Lower lobe of right lung (tissue), 2 donors: ENCODE results near the gene ZBTB45. TPM values are rescaled to one million over a fixed set of nuclear protein-coding genes. Genes with fewer than 3 reads are reported as not detected.

Source experiments
- ATAC-seq, 2 donors: fragments of 200-7000 bp; cut with Tn5 transposase; one replicate each; pipeline ENCODE4 v1.9.1; 2020 to 2022; ENCODE audit warnings: mild to moderate bottlenecking in 2 of 2, moderate library complexity in 2 of 2
- DNase-seq: peaks from one replicate; pipeline ENCODE4 v3.0.0-alpha.2; 2020
- H3K27ac ChIP-seq: fragments of 200-600 bp; one replicate; pipeline ENCODE4 v1.8.0; 2022
- H3K27me3 ChIP-seq: fragments of 200-600 bp; one replicate; pipeline ENCODE4 v1.8.0; 2022; ENCODE audit warnings: low read depth
- H3K36me3 ChIP-seq: fragments of 200-600 bp; one replicate; pipeline ENCODE4 v1.8.0; 2022; ENCODE audit warnings: mild to moderate bottlenecking
- H3K4me1 ChIP-seq: fragments of 200-600 bp; one replicate; pipeline ENCODE4 v1.8.0; 2022
- H3K4me3 ChIP-seq: fragments of 200-600 bp; one replicate; pipeline ENCODE4 v1.8.0; 2022; ENCODE audit warnings: mild to moderate bottlenecking
- H3K9me3 ChIP-seq: fragments of 200-600 bp; one replicate; pipeline ENCODE4 v1.8.0; 2022
- CTCF ChIP-seq: fragments of 200-600 bp; IDR thresholded peaks from one replicate; pipeline ENCODE4 v1.8.0; 2022; ENCODE audit warnings: antibody characterized with exemption, mild to moderate bottlenecking
- intact Hi-C: fragments of 100-400 bp; cut with DNase I; formaldehyde crosslinking; loops from one replicate; pipeline ENCODE4 v1.11.0; 2022
- total RNA-seq: library from RNA; stranded (reverse); fragmentation: NEBNext Ultra II Directional; extraction: Animal tissue kit (Norgen Biotek cat#: 25700); gene quantifications from one replicate; pipeline ENCODE4 v1.2.1, GENCODE V29; 2021
- donor health status: DM: no; HTN: yes; CAD: no; lungs with severe emphysema.

ZBTB45 gene
- total RNA-seq, 1 donor from 2014 or later, result 14.1 TPM

DNA sequence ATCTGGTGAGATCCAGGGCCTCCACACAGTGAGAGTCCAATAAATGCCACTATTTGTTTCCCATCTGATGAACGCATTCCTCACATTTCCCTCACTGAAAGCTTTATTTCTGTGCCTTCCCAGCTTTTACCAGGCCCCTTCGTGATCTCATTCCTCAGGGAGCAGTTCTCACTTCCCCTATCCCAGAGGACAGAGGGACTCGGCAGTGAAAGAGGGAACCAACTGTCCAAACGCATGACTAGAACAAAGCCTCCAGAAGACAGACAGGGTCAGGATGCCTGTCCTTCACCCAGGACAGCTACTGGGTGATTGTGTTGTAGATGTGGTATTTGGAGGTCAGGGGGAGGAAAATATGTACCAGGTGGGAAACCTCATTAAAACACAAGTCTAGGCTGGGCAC is 2.0 kb upstream of the ZBTB45 start:
- intact Hi-C loops, result no loop called here
- Histone ChIP-seq H3K4me1 (peaks cover 27% of the 10 kb centered on the region), H3K36me3 (peaks cover 9% of the 10 kb centered on the region), H3K4me3 (no peak overlapping the region), H3K9me3 (no peaks in the 10 kb centered on the region), H3K27me3 (no peaks in the 10 kb centered on the region), H3K27ac (peak overlapping the region; percentile 64)
- no peak for TF ChIP-seq CTCF
- no peak for ATAC-seq
- no peak for DNase-seq

GRCh38 chr19:58520257-58520599 is 618 bp upstream of the ZBTB45 start:
- Histone ChIP-seq H3K27ac (peak overlapping the region; percentile 98), H3K9me3 (no peaks in the 10 kb centered on the region), H3K27me3 (no peaks in the 10 kb centered on the region), H3K4me1 (peaks cover 35% of the 10 kb centered on the region), H3K36me3 (peaks cover 20% of the 10 kb centered on the region), H3K4me3 (peak overlapping the region; percentile 97)
- intact Hi-C loops, result no loop called here
- no peak for DNase-seq
- ATAC-seq, result no peak
- no peak for TF ChIP-seq CTCF

DNA sequence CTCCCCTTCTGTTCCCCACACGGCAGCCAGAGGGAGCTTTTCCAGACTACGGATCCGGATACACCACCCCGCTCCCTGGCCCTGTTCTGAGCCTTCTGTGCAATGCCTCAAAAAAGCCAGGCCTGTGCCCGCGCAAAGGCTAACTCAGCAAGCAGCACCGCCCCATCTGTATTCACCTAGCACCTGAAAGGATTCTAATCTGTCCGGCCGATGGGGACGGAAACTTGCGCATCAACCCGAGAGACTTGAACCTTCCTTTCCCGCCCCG is 589 bp downstream of the ZBTB45 start:
- ATAC-seq (peak; percentile 71 to 72), DNase-seq (peak; percentile 74)
- Histone ChIP-seq H3K27me3 (no peaks in the 10 kb centered on the region), H3K9me3 (no peaks in the 10 kb centered on the region), H3K4me1 (peaks cover 43% of the 10 kb centered on the region), H3K27ac (peak overlapping the region; percentile 98), H3K36me3 (peaks cover 20% of the 10 kb centered on the region), H3K4me3 (peak overlapping the region; percentile 97)
- TF ChIP-seq CTCF, result peak; percentile 57
- intact Hi-C loops, result no loop called here

- intact Hi-C loops, result no loop called here
- ATAC-seq (no peak), DNase-seq (peak; percentile 56)
- no peaks in the 10 kb centered on the region for H3K27me3 ChIP-seq
- peak overlapping the region; percentile 98 for H3K27ac ChIP-seq
- no peak for TF ChIP-seq CTCF
- peaks cover 49% of the 10 kb centered on the region for H3K4me1 ChIP-seq
- H3K9me3 ChIP-seq, result no peaks in the 10 kb centered on the region
- H3K36me3 ChIP-seq, result peaks cover 20% of the 10 kb centered on the region
- peak overlapping the region; percentile 97 for H3K4me3 ChIP-seq
Measured at GRCh38 chr19:58518256-58519086, 1.1 kb downstream of the ZBTB45 start.

DNA sequence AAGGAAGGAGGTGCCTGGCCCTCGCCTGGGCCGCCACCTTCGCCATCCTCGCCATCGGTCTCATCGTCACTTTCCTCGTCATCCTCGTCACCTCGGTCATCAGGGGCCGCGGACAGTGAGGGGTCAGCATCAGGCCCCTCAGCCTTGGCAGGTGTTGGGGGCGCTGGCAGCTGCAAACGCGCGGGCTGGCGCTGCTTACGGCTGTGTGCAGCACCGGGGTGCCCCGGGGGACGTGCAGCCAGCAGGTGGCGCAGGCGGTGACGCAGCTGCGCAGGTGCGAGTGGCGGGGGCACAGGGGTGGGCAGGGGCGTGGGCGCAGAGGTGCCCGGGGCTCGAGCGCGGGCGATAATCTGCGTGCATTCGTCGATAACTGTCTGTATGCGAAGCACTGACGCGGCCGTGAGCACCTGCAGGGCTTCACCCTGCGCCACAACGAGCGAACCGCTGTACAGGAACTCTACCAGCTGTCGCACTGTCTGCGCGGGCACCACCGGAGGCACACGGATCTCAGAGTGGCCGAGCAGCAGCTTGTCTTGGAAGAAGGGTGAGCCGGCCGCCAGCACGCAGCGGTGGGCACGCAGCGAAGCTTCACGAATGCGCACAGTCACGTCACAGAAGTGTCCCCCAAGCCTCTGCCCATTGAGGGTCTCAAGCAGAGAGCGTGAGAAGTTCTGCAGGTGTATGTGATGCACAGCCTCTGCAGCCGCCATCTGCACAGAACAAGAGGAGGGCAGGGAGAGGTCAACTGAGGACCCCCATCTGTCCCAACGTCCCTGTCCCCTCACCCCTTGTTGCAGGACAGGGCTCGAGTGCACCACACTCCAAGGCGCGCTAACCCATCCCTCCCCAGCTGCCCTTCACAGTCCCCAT is 2.4 kb downstream of the ZBTB45 start:
- peak; percentile 50 for DNase-seq
- Histone ChIP-seq H3K4me1 (peaks cover 50% of the 10 kb centered on the region), H3K27ac (no peak overlapping the region)

More for the DNA sequence above, 2.4 kb downstream of the ZBTB45 start:
- intact Hi-C loops, result no loop called here
- TF ChIP-seq CTCF, result no peak
- no peak for ATAC-seq
- Histone ChIP-seq H3K9me3 (no peaks in the 10 kb centered on the region), H3K36me3 (peaks cover 20% of the 10 kb centered on the region), H3K27me3 (no peaks in the 10 kb centered on the region), H3K4me3 (no peak overlapping the region)
